ENCODE data around the gene LYST. TPM values are rescaled to one million over a fixed set of nuclear protein-coding genes. Genes with fewer than 3 reads are reported as not detected.

Gene LYST
- total RNA-seq, 1 experiment from 2014 or later = 1.7 TPM

GRCh38 chr1:235823684-235824083 is 43.0 kb downstream of the LYST start:
- ChIA-PET CTCF (no interaction called here), POLR2A (ENCODE audit: low non-redundant PET) (no interaction called here)
- Histone ChIP-seq H3K27me3 (replicated peaks; ENCODE audit: insufficient read depth, low read depth, low read length, poor library complexity) (no peaks in the 10 kb centered on the region), H3K27ac (ENCODE audit: low read depth, low read length, poor library complexity, severe bottlenecking) (no peak overlapping the region), H3K9me3 (ENCODE audit: low read depth, low read length, poor library complexity, severe bottlenecking) (no peaks in the 10 kb centered on the region), H3K4me3 (ENCODE audit: low read depth, low read length, poor library complexity, severe bottlenecking) (no peak overlapping the region), H3K4me1 (ENCODE audit: insufficient read depth, low read length, poor library complexity, severe bottlenecking) (no peaks in the 10 kb centered on the region), H3K36me3 (ENCODE audit: insufficient read depth, low read length, poor library complexity, severe bottlenecking) (no peaks in the 10 kb centered on the region)
- intact Hi-C loops (cut with micrococcal nuclease; ENCODE audit: unreplicated experiment) = no loop called here
- TF ChIP-seq CTCF (conservative IDR thresholded peaks at IDR 0.05; ENCODE audit: low read depth, low read length) = no peak
- TF ChIP-seq EZH2 (IDR thresholded peaks at IDR 0.05; ENCODE audit: borderline replicate concordance, low read depth, low read length, poor library complexity, severe bottlenecking) = no peak
- no TSS peak for BruUV-seq (replicated peaks)
- no peak for DNase-seq (ENCODE audit: low spot score)

GRCh38 chr1:235822685-235823084 is 44.0 kb downstream of the LYST start:
- H3K4me1 ChIP-seq (ENCODE audit: insufficient read depth, low read length, poor library complexity, severe bottlenecking) = no peaks in the 10 kb centered on the region
- intact Hi-C loops (cut with micrococcal nuclease; ENCODE audit: unreplicated experiment) = no loop called here
- H3K4me3 ChIP-seq (ENCODE audit: low read depth, low read length, poor library complexity, severe bottlenecking) = no peak overlapping the region
- no peaks in the 10 kb centered on the region for H3K27me3 ChIP-seq (replicated peaks; ENCODE audit: insufficient read depth, low read depth, low read length, poor library complexity)
- H3K9me3 ChIP-seq (ENCODE audit: low read depth, low read length, poor library complexity, severe bottlenecking) = no peaks in the 10 kb centered on the region
- BruUV-seq (replicated peaks) = no TSS peak
- ChIA-PET POLR2A (ENCODE audit: low non-redundant PET) (no interaction called here), CTCF (no interaction called here)
- no peak for TF ChIP-seq CTCF (conservative IDR thresholded peaks at IDR 0.05; ENCODE audit: low read depth, low read length)
- no peaks in the 10 kb centered on the region for H3K36me3 ChIP-seq (ENCODE audit: insufficient read depth, low read length, poor library complexity, severe bottlenecking)
- no peak overlapping the region for H3K27ac ChIP-seq (ENCODE audit: low read depth, low read length, poor library complexity, severe bottlenecking)
- DNase-seq (ENCODE audit: low spot score) = no peak

GRCh38 chr1:235821361-235821981 is 45.2 kb downstream of the LYST start:
- Histone ChIP-seq H3K9me3 (ENCODE audit: low read depth, low read length, poor library complexity, severe bottlenecking) (no peaks in the 10 kb centered on the region), H3K4me1 (ENCODE audit: insufficient read depth, low read length, poor library complexity, severe bottlenecking) (no peaks in the 10 kb centered on the region), H3K27ac (ENCODE audit: low read depth, low read length, poor library complexity, severe bottlenecking) (no peak overlapping the region), H3K4me3 (ENCODE audit: low read depth, low read length, poor library complexity, severe bottlenecking) (no peak overlapping the region), H3K27me3 (replicated peaks; ENCODE audit: insufficient read depth, low read depth, low read length, poor library complexity) (no peaks in the 10 kb centered on the region), H3K36me3 (ENCODE audit: insufficient read depth, low read length, poor library complexity, severe bottlenecking) (no peaks in the 10 kb centered on the region)
- intact Hi-C loops (cut with micrococcal nuclease; ENCODE audit: unreplicated experiment) = no loop called here
- no TSS peak for BruUV-seq (replicated peaks)
- CTCF ChIA-PET = no interaction called here
- POLR2A ChIA-PET (ENCODE audit: low non-redundant PET) = no interaction called here
- DNase-seq (ENCODE audit: low spot score) = no peak
- no peak for TF ChIP-seq CTCF (conservative IDR thresholded peaks at IDR 0.05; ENCODE audit: low read depth, low read length)
